Choroid plexus epithelial cell (primary cell): ENCODE data around the gene PRKCE.
A peak's percentile ranks its signal among the peaks of the same experiment; 100 is the strongest.

ENCODE experiments used
- DNase-seq: peaks from one replicate; pipeline ENCODE4 v3.0.0-alpha.2; 2010; ENCODE audit warnings: low read depth
- H3K4me3 ChIP-seq: 2 replicates; pipeline ENCODE4 v1.5.1; 2011; ENCODE audit warnings: low read depth, mild to moderate bottlenecking, control low read depth, low read length, moderate library complexity
- TF ChIP-seq, protein P1 (sequence below): conservative IDR thresholded peaks from 2 replicates; pipeline ENCODE4 v1.5.1; 2011; ENCODE audit warnings: low read depth, mild to moderate bottlenecking, control low read depth, inconsistent platforms, low read length, moderate library complexity

Gene PRKCE

DNA sequence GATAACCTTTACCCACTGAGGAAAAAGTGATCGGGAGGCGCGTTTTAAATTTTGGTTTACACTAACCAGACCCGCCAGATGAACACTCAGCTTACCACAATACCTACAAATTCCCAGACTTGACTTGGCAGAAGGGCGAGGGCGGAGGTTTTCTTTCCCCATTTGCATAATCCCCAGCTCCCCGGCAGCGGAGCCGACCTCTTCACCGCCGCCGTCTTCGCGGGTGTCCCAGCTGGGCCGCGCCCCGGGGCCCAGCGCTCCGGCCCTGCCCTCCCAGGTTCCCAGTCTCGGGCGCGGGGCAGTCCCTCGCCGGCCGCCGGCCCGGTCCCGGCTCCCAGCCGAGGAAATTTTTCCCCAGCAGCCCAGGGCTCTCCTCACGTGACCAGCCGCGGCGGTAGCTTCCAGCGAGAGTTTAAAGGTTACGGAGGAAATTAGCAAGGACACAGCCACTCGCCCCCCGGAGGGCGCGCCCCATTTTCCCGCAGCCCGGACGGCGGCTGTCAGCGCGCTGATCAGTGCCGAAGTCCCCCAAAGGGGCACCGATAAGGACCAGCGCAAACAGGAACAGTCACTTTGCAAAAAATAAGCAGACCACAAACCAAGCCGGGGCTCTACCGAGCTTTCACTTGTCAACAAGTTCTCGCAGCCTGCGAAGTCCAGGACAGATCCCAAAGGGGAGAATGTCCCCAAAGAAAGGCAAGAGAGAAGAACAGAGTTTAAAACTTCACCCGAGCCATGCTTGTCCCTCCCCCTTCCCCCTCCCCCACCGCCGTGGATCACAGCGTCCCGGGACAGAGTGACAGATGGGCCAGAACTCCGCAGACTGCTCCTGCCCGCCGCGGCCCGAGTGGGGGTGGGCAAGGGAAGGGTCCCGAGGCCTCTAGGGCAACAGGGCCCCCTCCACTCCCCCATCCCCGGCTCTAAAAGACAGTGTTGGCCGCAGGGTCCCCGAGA is 1.3 kb upstream of the PRKCE start:
- peak overlapping the region; percentile 79 for H3K4me3 ChIP-seq
- TF ChIP-seq, protein P1, sequence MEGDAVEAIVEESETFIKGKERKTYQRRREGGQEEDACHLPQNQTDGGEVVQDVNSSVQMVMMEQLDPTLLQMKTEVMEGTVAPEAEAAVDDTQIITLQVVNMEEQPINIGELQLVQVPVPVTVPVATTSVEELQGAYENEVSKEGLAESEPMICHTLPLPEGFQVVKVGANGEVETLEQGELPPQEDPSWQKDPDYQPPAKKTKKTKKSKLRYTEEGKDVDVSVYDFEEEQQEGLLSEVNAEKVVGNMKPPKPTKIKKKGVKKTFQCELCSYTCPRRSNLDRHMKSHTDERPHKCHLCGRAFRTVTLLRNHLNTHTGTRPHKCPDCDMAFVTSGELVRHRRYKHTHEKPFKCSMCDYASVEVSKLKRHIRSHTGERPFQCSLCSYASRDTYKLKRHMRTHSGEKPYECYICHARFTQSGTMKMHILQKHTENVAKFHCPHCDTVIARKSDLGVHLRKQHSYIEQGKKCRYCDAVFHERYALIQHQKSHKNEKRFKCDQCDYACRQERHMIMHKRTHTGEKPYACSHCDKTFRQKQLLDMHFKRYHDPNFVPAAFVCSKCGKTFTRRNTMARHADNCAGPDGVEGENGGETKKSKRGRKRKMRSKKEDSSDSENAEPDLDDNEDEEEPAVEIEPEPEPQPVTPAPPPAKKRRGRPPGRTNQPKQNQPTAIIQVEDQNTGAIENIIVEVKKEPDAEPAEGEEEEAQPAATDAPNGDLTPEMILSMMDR: no peak
- peak; percentile 38 for DNase-seq

DNA sequence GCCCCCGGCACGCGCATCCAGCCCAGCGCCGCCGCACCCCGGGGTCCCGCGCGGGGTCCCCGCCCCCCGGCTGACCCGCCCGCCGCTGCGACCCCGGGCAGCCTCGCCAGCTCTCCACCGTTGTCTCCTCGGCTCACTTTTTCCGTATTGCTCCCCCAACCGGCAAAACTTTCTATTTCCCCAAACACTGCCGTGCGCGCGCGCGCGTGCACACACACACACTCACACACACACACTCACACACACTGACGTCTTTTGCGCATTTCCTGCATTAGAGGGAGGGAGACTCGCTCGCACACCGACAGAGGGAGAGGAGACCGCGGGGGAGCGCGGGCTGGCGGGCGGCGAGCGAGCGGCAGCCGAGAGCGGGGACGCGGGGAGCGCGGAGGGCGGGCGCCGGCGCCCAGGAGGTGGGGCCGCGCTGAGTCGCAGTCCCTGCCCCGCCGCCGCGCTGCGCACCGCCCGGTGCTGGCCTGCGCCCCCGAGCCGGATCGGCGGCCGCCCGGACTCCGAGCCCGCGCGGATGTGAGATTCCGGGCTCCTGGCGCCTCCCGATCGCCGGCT is 542 bp upstream of the PRKCE start:
- TF ChIP-seq, protein P1: peak; percentile 55
- peak overlapping the region; percentile 79 for H3K4me3 ChIP-seq
- peak; percentile 98 for DNase-seq

- TF ChIP-seq, protein P1: no peak
- peak; percentile 66 for DNase-seq
- H3K4me3 ChIP-seq: peak overlapping the region; percentile 79
These were observed 886 bp downstream of the PRKCE start for GRCh38 chr2:45652090-45653031.

DNA sequence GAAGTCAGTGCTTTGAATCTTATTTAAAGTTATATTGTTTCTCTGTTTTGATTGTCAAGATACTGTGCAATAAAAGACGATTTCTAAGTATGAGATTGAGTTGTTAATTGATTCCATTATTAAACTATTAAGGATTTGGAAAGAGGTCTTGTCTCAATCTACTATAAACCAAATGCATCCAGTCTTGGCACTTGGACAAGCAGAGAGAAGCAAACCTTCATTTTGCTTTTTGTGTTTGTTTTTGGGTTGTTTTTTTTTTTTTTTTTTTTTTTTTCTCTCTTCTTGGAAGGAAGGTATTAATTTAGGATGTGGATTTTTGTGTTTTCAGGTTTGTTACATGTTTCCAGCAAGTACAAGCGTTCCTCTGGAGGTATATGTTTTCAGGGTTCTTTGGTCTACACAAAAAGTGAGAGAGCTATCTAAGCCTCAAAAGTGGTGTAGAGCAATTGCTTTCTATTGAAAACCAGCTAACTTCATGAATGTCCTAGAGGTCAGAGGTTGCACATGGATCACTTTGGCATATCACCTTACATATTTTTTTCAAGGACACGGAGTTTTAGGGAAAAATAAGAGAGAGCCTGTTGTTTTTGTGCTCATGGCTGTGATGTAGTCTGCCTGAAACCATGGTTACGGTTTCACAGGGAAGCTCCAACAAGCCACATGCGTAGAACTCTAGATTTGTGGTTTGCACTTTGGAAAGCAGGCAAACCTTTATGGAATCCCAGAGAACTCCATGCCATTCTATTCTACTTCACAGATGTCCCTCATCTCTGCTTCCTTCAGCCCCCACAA is 1.8 kb downstream of the PRKCE start:
- peak overlapping the region; percentile 79 for H3K4me3 ChIP-seq
- TF ChIP-seq, protein P1: no peak
- DNase-seq: peak; percentile 21

- TF ChIP-seq, protein P1: no peak
- H3K4me3 ChIP-seq: no peak overlapping the region
- DNase-seq: peak; percentile 31
These were observed 2.8 kb downstream of the PRKCE start for GRCh38 chr2:45654250-45654649.

DNA sequence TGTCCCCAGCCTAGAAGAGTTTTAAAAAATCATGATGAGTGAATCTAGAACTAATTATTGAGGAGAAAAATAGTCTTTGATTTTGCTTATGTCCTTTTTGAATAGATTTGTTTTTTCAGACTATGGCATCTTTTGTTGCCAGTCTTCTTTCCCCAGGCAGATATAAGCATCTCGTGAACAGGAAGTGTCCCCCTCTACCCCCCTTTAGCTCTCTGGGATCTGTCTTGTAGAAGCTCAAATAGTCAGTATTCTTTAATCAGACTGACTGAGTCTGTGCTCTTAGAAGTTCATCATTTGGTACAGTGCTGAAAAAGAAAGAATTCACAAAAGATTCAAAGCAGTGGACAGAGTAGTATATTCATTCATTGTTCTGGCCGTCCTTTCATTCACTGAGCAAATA is 10.4 kb downstream of the PRKCE start:
- no peak for DNase-seq
- TF ChIP-seq, protein P1: no peak
- no peak overlapping the region for H3K4me3 ChIP-seq
